Epidermal melanocyte (primary cell): ENCODE data around the gene HPSE2.
A peak's percentile ranks its signal among the peaks of the same experiment; 100 is the strongest.
"Not testable (repeated sequence)": the region's sequence is repeated elsewhere in the genome, so short reads cannot be mapped to it uniquely, and the experiment has no call there.

Experiments
- DNase-seq: peaks from one replicate; pipeline ENCODE4 v3.0.0; 2011; ENCODE audit warnings: low spot score; ENCODE audit not compliant: insufficient read length

The HPSE2 gene

GRCh38 chr10:99235658-99236626, at the start of gene HPSE2:
Gene HPSE2, minus strand, starts transcription at chr10:99235852.
- DNase-seq = no peak

- DNase-seq = no peak
Measured at GRCh38 chr10:99280472-99280871, 44.8 kb upstream of the HPSE2 start.

GRCh38 chr10:99279626-99280111, 44.0 kb upstream of the HPSE2 start:
- no peak for DNase-seq

- no peak for DNase-seq
Measured at GRCh38 chr10:99276848-99277486, 41.3 kb upstream of the HPSE2 start.

GRCh38 chr10:99266383-99266782, 30.7 kb upstream of the HPSE2 start:
- no peak for DNase-seq

- no peak for DNase-seq
Measured at GRCh38 chr10:99248824-99249223, 13.2 kb upstream of the HPSE2 start.

GRCh38 chr10:99247893-99248292, 12.2 kb upstream of the HPSE2 start:
- not testable (repeated sequence) for DNase-seq

GRCh38 chr10:99236627-99237309, 1.1 kb upstream of the HPSE2 start:
- DNase-seq = no peak

GRCh38 chr10:99234791-99235657, 628 bp downstream of the HPSE2 start:
- no peak for DNase-seq

GRCh38 chr10:99234041-99234790, 1.4 kb downstream of the HPSE2 start:
- no peak for DNase-seq

GRCh38 chr10:99233689-99234037, 2.0 kb downstream of the HPSE2 start:
- no peak for DNase-seq

GRCh38 chr10:99233000-99233688, 2.5 kb downstream of the HPSE2 start:
- DNase-seq = no peak

- no peak for DNase-seq
Measured at GRCh38 chr10:99232360-99232999, 3.2 kb downstream of the HPSE2 start.

GRCh38 chr10:99224766-99225165, 10.9 kb downstream of the HPSE2 start:
- DNase-seq = no peak

GRCh38 chr10:99207340-99207739, 28.3 kb downstream of the HPSE2 start:
- no peak for DNase-seq

- no peak for DNase-seq
Measured at GRCh38 chr10:99203310-99203709, 32.3 kb downstream of the HPSE2 start.

- no peak for DNase-seq
Measured at GRCh38 chr10:99172950-99173349, 62.7 kb downstream of the HPSE2 start.

- DNase-seq = peak; percentile 85
Measured at GRCh38 chr10:99172128-99172738, 63.4 kb downstream of the HPSE2 start.
